ENCODE data around the gene COP1. TPM values are rescaled to one million over a fixed set of nuclear protein-coding genes. Genes with fewer than 3 reads are reported as not detected.

COP1 gene
- polyA plus RNA-seq, 2 of the 4 experiments (the other 2 are of a cell fraction): 21.9 to 42.0 TPM

DNA sequence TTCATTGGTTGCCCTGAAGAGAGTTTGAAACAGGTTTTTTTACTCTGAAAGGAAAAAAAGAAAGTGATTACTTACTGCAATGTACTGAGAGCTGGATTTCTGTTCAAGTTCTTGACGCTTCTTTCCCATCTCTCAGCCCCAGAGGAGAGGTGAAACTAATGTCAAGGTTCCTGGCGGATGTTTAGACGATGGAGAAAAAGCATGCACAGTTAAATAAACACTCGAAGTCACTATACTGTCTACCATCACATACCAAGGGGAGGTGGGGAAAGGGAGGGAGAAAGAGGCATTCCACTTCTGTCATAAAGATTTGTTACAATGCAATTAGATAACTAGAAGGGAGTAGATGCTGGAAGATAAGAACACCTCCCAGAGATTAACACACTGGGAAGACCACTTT lies 286.7 kb downstream of the COP1 start:
- POLR2A ChIA-PET: interaction anchor here (0.6 kb wide), 1 partner anchor 795 kb away, joined by 3 read pairs; no protein-coding TSS in a partner anchor
- DNase-seq (ENCODE audit: low read depth in 1 of 2, low spot score in 1 of 2) (no peak), FAIRE-seq (no peak), ATAC-seq (no peak)
- 83% methylated on average over 4 of the region's 4 CpGs for WGBS (ENCODE audit: missing lambda C conversion rate)
- no peaks in the 10 kb centered on the region for H3K4me1 ChIP-seq
- no peak overlapping the region for H3K4me2 ChIP-seq
- no peaks in the 10 kb centered on the region for H3K9me3 ChIP-seq
- H3K4me3 ChIP-seq: no peak overlapping the region
- TF ChIP-seq TFCP2L1 (CRISPR knock-in tag; IDR thresholded peaks at IDR 0.05): no peak
- TF ChIP-seq POLR2AphosphoS2 (conservative IDR thresholded peaks at IDR 0.05; ENCODE audit: low read length): no peak
- TF ChIP-seq ZNF302 (CRISPR knock-in tag; IDR thresholded peaks at IDR 0.05): no peak
- CTCF ChIA-PET: interaction anchor here (1.3 kb wide), 1 partner anchor 33 kb away, joined by 4 read pairs; no protein-coding TSS in a partner anchor
- H3K27ac ChIP-seq: no peak overlapping the region

DNA sequence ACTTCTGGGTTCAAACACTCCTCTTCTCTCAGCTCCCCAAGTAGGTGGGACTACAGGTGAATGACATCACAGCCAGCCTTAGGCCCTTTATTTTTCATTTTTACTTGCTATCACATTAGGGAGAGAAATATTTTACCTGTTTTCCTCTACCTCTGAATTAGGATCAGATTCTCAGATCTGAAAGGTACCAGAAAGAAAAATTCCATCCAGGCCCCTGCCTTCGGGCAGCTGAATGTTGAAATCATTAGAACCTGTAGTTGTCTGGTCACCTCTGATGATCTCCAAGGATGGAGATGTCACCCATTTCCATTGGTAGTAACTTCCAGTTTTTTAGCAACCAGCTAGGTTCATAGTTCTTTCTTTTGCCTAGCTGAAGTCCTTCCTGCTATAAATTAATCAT lies 288.1 kb downstream of the COP1 start:
- Histone ChIP-seq H3K4me1 (no peaks in the 10 kb centered on the region), H3K4me2 (no peak overlapping the region), H3K4me3 (no peak overlapping the region), H3K9me3 (no peaks in the 10 kb centered on the region), H3K27ac (no peak overlapping the region)
- CTCF ChIA-PET: interaction anchor here (1.3 kb wide), 1 partner anchor 32 kb away, joined by 4 read pairs; no protein-coding TSS in a partner anchor
- FAIRE-seq (no peak), DNase-seq (ENCODE audit: low read depth in 1 of 2, low spot score in 1 of 2) (no peak), ATAC-seq (no peak)
- WGBS (ENCODE audit: missing lambda C conversion rate): 73% methylated on average over 1 of the region's 1 CpG
- no peak for TF ChIP-seq TFCP2L1 (CRISPR knock-in tag; IDR thresholded peaks at IDR 0.05)
- no peak for TF ChIP-seq NFE2L2 (conservative IDR thresholded peaks at IDR 0.05; ENCODE audit: low read length)
- TF ChIP-seq MAFK (IDR thresholded peaks at IDR 0.05; ENCODE audit: partially characterized antibody): no peak
- no peak for TF ChIP-seq HOXB13 (CRISPR knock-in tag; IDR thresholded peaks at IDR 0.05; ENCODE audit: low read depth)
- TF ChIP-seq, protein P1, sequence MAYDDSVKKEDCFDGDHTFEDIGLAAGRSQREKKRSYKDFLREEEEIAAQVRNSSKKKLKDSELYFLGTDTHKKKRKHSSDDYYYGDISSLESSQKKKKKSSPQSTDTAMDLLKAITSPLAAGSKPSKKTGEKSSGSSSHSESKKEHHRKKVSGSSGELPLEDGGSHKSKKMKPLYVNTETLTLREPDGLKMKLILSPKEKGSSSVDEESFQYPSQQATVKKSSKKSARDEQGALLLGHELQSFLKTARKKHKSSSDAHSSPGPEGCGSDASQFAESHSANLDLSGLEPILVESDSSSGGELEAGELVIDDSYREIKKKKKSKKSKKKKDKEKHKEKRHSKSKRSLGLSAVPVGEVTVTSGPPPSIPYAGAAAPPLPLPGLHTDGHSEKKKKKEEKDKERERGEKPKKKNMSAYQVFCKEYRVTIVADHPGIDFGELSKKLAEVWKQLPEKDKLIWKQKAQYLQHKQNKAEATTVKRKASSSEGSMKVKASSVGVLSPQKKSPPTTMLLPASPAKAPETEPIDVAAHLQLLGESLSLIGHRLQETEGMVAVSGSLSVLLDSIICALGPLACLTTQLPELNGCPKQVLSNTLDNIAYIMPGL (CRISPR knock-in tag; IDR thresholded peaks at IDR 0.05; ENCODE audit: borderline replicate concordance): no peak
- TF ChIP-seq HOXA7 (CRISPR knock-in tag; IDR thresholded peaks at IDR 0.05): no peak
- POLR2A ChIA-PET: no interaction called here

- 72% methylated on average over 2 of the region's 2 CpGs for WGBS (ENCODE audit: missing lambda C conversion rate)
- ChIA-PET POLR2A (no interaction called here), CTCF (no interaction called here)
- Histone ChIP-seq H3K27ac (no peak overlapping the region), H3K4me1 (no peaks in the 10 kb centered on the region), H3K9me3 (no peaks in the 10 kb centered on the region), H3K4me2 (no peak overlapping the region), H3K4me3 (no peak overlapping the region)
- DNase-seq (ENCODE audit: low read depth in 1 of 2, low spot score in 1 of 2): no peak
- no peak for FAIRE-seq
- no peak for ATAC-seq
- TF ChIP-seq SMC3 (IDR thresholded peaks at IDR 0.05) (no peak), ZFP36 (IDR thresholded peaks at IDR 0.05; ENCODE audit: borderline replicate concordance, partially characterized antibody) (no peak), RCOR1 (IDR thresholded peaks at IDR 0.05; ENCODE audit: low read depth, low read length) (no peak), HOXB13 (CRISPR knock-in tag; IDR thresholded peaks at IDR 0.05; ENCODE audit: low read depth) (no peak), KDM1A (IDR thresholded peaks at IDR 0.05; ENCODE audit: low read depth) (no peak), CHD4 (IDR thresholded peaks at IDR 0.05; ENCODE audit: borderline replicate concordance) (no peak), ELK1 (IDR thresholded peaks at IDR 0.05; ENCODE audit: low read depth, low read length) (no peak), RFX5 (IDR thresholded peaks at IDR 0.05) (no peak), ESRRA (IDR thresholded peaks at IDR 0.05; ENCODE audit: borderline replicate concordance, low read length) (no peak), MYC (IDR thresholded peaks at IDR 0.05; ENCODE audit: borderline replicate concordance, low read length) (no peak), ZNF302 (CRISPR knock-in tag; IDR thresholded peaks at IDR 0.05) (no peak), FOXS1 (CRISPR knock-in tag; IDR thresholded peaks at IDR 0.05) (no peak), FOSL2 (IDR thresholded peaks at IDR 0.05) (no peak), FOSL2 (CRISPR knock-in tag; IDR thresholded peaks at IDR 0.05) (no peak), JUN (IDR thresholded peaks at IDR 0.05) (no peak), KDM5A (IDR thresholded peaks at IDR 0.05) (no peak), REST (IDR thresholded peaks at IDR 0.05) (no peak), MAZ (IDR thresholded peaks at IDR 0.05; ENCODE audit: borderline replicate concordance, low read depth, low read length) (no peak)
- TF ChIP-seq, protein P1 (CRISPR knock-in tag; IDR thresholded peaks at IDR 0.05; ENCODE audit: borderline replicate concordance): no peak
- TF ChIP-seq, protein P2, sequence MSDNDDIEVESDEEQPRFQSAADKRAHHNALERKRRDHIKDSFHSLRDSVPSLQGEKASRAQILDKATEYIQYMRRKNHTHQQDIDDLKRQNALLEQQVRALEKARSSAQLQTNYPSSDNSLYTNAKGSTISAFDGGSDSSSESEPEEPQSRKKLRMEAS (IDR thresholded peaks at IDR 0.05): no peak
Observed at GRCh38 chr1:175918364-175918801, 288.7 kb downstream of the COP1 start.

Data from A549 (cell line).